Tibial nerve (tissue), 4 donors: ENCODE measurements around the gene ZSCAN2.

Experiments used
- CTCF ChIP-seq, 5 experiments: fragments of 200-600 bp in 3 of 5; fragments of 450-650 bp in 2 of 5; sonication (generic) in 3 of 5; IDR thresholded peaks; one replicate each; pipeline ENCODE4 v1.5.1; 2016 to 2019; ENCODE audit warnings: antibody characterized with exemption in 5 of 5, mild to moderate bottlenecking in 3 of 5, moderate library complexity in 2 of 5
- EP300 ChIP-seq, 2 donors: sonication (generic); formaldehyde crosslinking; IDR thresholded peaks; one replicate each; pipeline ENCODE4 v1.6.1; 2017; ENCODE audit warnings: antibody characterized with exemption in 2 of 2, mild to moderate bottlenecking in 1 of 2
- POLR2A ChIP-seq, 2 donors: fragments of 450-650 bp; IDR thresholded peaks; one replicate each; pipeline ENCODE4 v1.6.1; 2017; ENCODE audit warnings: antibody characterized with exemption in 2 of 2, mild to moderate bottlenecking in 2 of 2, moderate library complexity in 2 of 2

- TF ChIP-seq CTCF (IDR thresholded peaks at IDR 0.05) (no peak), EP300 (IDR thresholded peaks at IDR 0.05) (no peak), POLR2A (IDR thresholded peaks at IDR 0.05) (no peak)
Observed at GRCh38 chr15:84666373-84666772, 65.6 kb downstream of the ZSCAN2 start.
